BLaER1 (cell line): ENCODE measurements around the gene B4GALT3.

Experiments used
- H3K27ac ChIP-seq: shearing (Covaris generic); formaldehyde crosslinking; 2 replicates; pipeline ENCODE4 v1.8.1; 2022
- H3K27me3 ChIP-seq: shearing (Covaris generic); formaldehyde crosslinking; 2 replicates; pipeline ENCODE4 v1.8.1; 2022
- H3K36me3 ChIP-seq: shearing (Covaris generic); formaldehyde crosslinking; 2 replicates; pipeline ENCODE4 v1.8.1; 2022
- H3K4me1 ChIP-seq: shearing (Covaris generic); formaldehyde crosslinking; 2 replicates; pipeline ENCODE4 v1.8.1; 2022
- H3K4me2 ChIP-seq: shearing (Covaris generic); formaldehyde crosslinking; 2 replicates; pipeline ENCODE4 v1.8.1; 2022
- H3K4me3 ChIP-seq: shearing (Covaris generic); formaldehyde crosslinking; 2 replicates; pipeline ENCODE4 v1.8.1; 2022
- H3K9ac ChIP-seq: shearing (Covaris generic); formaldehyde crosslinking; 2 replicates; pipeline ENCODE4 v1.8.1; 2022
- H3K9me3 ChIP-seq: shearing (Covaris generic); formaldehyde crosslinking; 2 replicates; pipeline ENCODE4 v1.8.1; 2022
- H4K20me1 ChIP-seq: shearing (Covaris generic); formaldehyde crosslinking; 2 replicates; pipeline ENCODE4 v1.8.1; 2022
- Cebpa-rat ChIP-seq: shearing (Covaris generic); IDR thresholded peaks from 2 replicates; pipeline ENCODE4 v1.8.1; 2022

The B4GALT3 gene

DNA sequence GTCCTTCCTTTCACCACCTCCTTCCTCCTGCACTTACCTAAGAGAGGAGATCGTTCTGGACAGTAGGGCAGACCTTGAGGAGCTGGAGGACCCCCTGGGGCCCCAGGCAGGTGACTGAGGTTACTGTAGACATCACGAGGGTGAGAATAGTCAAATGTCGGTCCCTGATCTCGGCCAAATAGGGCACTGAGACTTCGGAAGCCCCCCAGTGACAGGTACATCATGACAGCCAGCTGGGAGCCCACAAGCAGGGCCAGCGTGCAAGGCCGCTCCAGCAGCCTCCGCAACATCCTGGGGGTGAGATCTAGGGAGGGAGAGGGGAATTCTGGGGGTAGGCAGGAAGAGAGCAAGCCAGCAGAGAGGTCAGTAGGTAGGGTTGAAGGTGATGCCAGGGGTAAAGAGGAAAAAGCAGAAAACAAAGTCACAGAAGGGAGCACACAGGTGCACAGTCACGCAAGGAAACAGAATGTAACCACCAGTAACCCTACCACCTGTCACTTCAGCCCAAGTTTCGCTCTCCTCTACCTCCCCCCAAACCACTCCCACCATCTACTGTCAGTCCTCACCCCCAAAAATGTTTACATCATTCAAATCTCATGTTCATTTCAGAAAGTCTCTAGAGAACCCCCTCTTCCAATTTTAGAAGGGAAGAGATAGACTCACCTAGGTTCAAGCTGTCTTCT lies 1.4 kb downstream of the B4GALT3 start:
- Histone ChIP-seq H3K9ac (peak overlapping the region; percentile 88), H3K27me3 (no peaks in the 10 kb centered on the region), H3K4me2 (peak overlapping the region; percentile 98), H3K9me3 (no peaks in the 10 kb centered on the region), H3K4me1 (peaks cover 48% of the 10 kb centered on the region), H3K4me3 (peak overlapping the region; percentile 82), H4K20me1 (peaks cover 18% of the 10 kb centered on the region; the same call in 1 of the 2 replicates), H3K36me3 (peaks cover 53% of the 10 kb centered on the region), H3K27ac (no peak overlapping the region)
- no peak for TF ChIP-seq Cebpa-rat

DNA sequence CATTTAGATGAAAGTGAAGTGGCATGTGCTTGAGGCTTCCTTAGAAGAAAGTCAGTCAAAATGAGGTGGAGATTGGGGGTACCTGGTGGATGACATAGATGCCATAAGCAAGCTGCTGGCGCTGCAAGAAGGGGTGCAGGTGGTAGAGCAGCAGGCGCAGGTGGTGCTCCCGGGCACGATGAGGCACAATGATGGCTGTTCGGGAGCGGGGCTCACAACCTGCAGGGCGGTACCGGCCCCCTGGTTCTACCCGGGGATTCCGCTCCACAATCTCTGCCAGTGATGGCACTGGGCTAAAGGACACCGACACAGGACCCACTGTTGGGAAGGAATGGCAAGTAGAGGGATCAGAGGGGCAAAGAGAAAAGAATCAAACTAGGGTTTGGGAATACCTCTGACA lies 2.4 kb downstream of the B4GALT3 start:
- TF ChIP-seq Cebpa-rat, result no peak
- Histone ChIP-seq H3K9ac (0 out of 2 replicates have a peak overlapping the region, but pooled peaks have one; percentile 88), H3K27me3 (no peaks in the 10 kb centered on the region), H4K20me1 (peaks cover 18% of the 10 kb centered on the region; the same call in 1 of the 2 replicates), H3K9me3 (no peaks in the 10 kb centered on the region), H3K27ac (no peak overlapping the region), H3K4me1 (peaks cover 40% of the 10 kb centered on the region), H3K4me3 (no peak overlapping the region), H3K36me3 (peaks cover 62% of the 10 kb centered on the region), H3K4me2 (no peak overlapping the region)

DNA sequence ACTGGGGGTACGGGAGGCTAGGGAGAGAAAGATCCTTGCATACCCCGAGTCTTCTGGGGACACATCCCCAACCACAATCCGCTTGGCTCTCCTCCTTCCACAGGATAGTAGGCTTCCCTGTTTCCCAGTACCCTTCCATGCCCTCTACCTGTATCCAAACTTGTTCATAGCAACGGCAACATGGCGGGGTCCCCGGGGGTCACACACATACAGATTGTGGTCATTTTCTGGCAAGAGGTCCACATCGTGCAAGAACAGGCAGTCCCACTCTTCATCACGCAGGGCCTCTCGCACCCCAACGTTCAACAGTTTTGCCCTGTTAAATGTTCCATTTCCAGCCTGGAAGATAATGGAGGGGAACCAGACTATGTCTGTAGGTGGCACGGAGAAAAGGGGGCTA lies 3.6 kb downstream of the B4GALT3 start:
- no peak overlapping the region for H3K27ac ChIP-seq
- H3K4me1 ChIP-seq, result peaks cover 29% of the 10 kb centered on the region
- H3K36me3 ChIP-seq, result peaks cover 74% of the 10 kb centered on the region
- H3K27me3 ChIP-seq, result no peaks in the 10 kb centered on the region
- H3K9me3 ChIP-seq, result no peaks in the 10 kb centered on the region
- H4K20me1 ChIP-seq, result peaks cover 18% of the 10 kb centered on the region; the same call in 1 of the 2 replicates
- H3K9ac ChIP-seq, result no peak overlapping the region
- no peak overlapping the region for H3K4me2 ChIP-seq
- TF ChIP-seq Cebpa-rat, result no peak
- H3K4me3 ChIP-seq, result no peak overlapping the region

DNA sequence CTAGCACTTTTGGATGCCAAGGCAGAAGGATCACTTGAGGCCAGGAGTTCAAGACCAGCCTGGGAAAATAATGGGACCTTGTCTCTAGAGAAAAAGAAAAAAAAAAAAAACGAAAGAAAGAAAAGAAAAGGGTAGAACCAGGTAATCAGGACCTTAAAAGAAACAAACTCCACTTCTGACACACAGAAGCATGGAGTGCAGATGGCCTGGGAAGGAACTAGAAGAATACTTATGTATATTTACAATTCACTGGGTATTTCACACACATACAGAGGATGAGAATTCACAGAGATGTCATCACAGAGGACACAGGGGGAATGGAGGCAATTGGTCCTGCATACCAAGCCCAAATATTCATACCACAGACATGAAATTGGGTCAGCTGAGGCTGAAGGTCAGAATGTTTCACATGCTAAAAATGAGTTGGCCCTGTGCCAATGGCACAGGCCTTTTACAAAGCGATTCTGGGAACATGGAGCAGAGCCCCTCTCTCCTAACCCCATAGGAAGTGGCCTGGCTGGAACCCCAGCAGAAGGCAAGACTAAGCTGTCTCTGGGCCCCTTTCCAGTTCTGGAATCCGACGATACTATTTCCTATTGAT lies 4.4 kb downstream of the B4GALT3 start:
- peaks cover 74% of the 10 kb centered on the region for H3K36me3 ChIP-seq
- H3K4me2 ChIP-seq, result no peak overlapping the region
- no peak overlapping the region for H3K9ac ChIP-seq
- H4K20me1 ChIP-seq, result peaks cover 18% of the 10 kb centered on the region; the same call in 1 of the 2 replicates
- H3K9me3 ChIP-seq, result no peaks in the 10 kb centered on the region
- H3K4me1 ChIP-seq, result peaks cover 23% of the 10 kb centered on the region
- no peaks in the 10 kb centered on the region for H3K27me3 ChIP-seq
- no peak for TF ChIP-seq Cebpa-rat
- H3K27ac ChIP-seq, result no peak overlapping the region
- no peak overlapping the region for H3K4me3 ChIP-seq

DNA sequence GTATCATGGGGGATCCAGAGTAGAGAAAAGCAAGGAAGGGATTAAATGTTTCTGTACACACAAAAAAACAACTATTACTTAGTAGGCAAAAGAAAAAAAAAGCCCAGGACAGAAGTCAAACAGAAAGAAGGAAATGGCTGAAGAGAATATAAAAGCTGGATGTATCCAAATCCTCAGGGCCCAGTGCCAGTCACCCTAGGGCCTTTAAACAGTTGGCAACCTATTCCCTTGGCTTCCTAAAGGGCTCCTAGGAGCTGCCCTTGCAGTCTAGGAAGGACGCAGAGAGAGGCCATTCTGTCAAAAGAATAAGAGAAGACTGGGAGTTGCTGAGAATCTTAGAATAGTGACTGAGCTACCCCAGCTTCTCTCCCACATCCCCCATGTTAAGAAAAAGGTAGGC lies 5.0 kb downstream of the B4GALT3 start:
- Histone ChIP-seq H3K4me1 (peaks cover 24% of the 10 kb centered on the region), H3K36me3 (peaks cover 74% of the 10 kb centered on the region), H4K20me1 (peaks cover 18% of the 10 kb centered on the region; the same call in 1 of the 2 replicates), H3K9me3 (no peaks in the 10 kb centered on the region), H3K4me2 (no peak overlapping the region), H3K4me3 (no peak overlapping the region), H3K27me3 (no peaks in the 10 kb centered on the region), H3K27ac (no peak overlapping the region), H3K9ac (no peak overlapping the region)
- TF ChIP-seq Cebpa-rat, result no peak

DNA sequence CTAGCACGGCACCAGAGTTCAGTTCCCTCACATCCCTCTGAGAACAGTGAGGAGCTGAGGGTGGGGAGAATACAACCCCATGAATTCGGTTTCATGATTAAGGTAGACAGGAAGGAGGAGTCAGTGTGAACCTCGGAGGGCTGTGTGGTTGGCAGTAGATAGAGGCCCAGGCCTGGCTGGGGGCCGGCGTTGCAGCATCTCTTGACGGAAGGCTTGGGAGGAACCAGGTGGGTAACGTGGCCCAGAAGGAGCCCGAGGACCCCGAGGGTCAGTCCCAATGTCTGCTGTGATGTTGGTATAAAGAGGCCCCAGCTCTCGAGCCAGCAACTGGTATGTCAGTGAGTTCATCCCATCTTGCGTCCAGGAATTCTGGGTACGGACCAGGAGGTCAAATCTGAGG lies 5.6 kb downstream of the B4GALT3 start:
- Histone ChIP-seq H3K27ac (no peak overlapping the region), H3K9me3 (no peaks in the 10 kb centered on the region), H3K36me3 (peaks cover 74% of the 10 kb centered on the region), H3K27me3 (no peaks in the 10 kb centered on the region), H3K9ac (no peak overlapping the region), H3K4me2 (no peak overlapping the region), H4K20me1 (peaks cover 16% of the 10 kb centered on the region; the same call in 1 of the 2 replicates), H3K4me1 (peaks cover 28% of the 10 kb centered on the region), H3K4me3 (no peak overlapping the region)
- no peak for TF ChIP-seq Cebpa-rat

DNA sequence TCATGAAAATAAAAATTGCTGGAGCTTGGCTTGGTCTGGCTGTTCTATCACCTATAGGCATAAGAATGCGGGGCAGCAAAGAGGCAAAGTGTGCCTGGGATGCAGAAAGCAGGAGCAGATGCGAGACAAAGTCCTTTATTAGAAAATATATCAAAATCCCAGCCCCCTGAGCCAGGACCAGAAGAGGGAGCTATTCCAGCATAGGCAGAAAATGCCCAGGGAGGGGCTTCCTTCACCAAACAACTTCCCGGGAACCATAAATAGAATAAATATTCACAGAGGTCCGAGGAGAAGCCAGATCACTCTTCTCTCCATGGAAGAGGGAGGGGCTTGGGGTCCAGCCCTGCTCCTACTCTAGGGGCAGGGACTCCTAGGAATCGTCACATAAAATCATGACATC lies 6.1 kb downstream of the B4GALT3 start:
- H3K27ac ChIP-seq, result no peak overlapping the region
- no peak for TF ChIP-seq Cebpa-rat
- no peak overlapping the region for H3K9ac ChIP-seq
- no peak overlapping the region for H3K4me2 ChIP-seq
- no peaks in the 10 kb centered on the region for H3K9me3 ChIP-seq
- H3K36me3 ChIP-seq, result peaks cover 74% of the 10 kb centered on the region
- H4K20me1 ChIP-seq, result peaks cover 11% of the 10 kb centered on the region; the same call in 1 of the 2 replicates
- H3K4me3 ChIP-seq, result no peak overlapping the region
- no peaks in the 10 kb centered on the region for H3K27me3 ChIP-seq
- H3K4me1 ChIP-seq, result peaks cover 23% of the 10 kb centered on the region

DNA sequence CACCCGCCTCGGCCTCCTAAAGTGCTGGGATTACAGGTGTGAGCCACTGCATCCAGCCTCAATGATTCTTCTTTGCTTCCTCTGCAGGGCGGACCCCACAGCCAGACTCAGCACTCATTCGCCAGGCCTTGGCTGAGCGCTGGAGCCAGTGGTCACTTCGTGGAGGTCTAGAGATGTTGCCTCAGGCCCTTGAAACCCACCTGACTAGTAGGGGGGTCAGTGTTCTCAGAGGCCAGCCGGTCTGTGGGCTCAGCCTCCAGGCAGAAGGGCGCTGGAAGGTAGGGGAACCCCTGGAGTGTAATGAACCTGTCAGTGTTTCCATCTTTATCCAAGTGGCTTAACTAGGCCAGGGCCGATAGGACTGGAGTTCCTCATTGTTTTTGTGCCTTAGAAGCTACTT lies 8.4 kb downstream of the B4GALT3 start:
- Histone ChIP-seq H3K36me3 (peaks cover 63% of the 10 kb centered on the region), H3K4me2 (no peak overlapping the region), H3K9ac (no peak overlapping the region), H3K4me1 (peaks cover 23% of the 10 kb centered on the region), H3K27ac (no peak overlapping the region), H3K4me3 (no peak overlapping the region), H3K9me3 (no peaks in the 10 kb centered on the region), H3K27me3 (no peaks in the 10 kb centered on the region), H4K20me1 (no peaks in the 10 kb centered on the region)
- TF ChIP-seq Cebpa-rat, result no peak

DNA sequence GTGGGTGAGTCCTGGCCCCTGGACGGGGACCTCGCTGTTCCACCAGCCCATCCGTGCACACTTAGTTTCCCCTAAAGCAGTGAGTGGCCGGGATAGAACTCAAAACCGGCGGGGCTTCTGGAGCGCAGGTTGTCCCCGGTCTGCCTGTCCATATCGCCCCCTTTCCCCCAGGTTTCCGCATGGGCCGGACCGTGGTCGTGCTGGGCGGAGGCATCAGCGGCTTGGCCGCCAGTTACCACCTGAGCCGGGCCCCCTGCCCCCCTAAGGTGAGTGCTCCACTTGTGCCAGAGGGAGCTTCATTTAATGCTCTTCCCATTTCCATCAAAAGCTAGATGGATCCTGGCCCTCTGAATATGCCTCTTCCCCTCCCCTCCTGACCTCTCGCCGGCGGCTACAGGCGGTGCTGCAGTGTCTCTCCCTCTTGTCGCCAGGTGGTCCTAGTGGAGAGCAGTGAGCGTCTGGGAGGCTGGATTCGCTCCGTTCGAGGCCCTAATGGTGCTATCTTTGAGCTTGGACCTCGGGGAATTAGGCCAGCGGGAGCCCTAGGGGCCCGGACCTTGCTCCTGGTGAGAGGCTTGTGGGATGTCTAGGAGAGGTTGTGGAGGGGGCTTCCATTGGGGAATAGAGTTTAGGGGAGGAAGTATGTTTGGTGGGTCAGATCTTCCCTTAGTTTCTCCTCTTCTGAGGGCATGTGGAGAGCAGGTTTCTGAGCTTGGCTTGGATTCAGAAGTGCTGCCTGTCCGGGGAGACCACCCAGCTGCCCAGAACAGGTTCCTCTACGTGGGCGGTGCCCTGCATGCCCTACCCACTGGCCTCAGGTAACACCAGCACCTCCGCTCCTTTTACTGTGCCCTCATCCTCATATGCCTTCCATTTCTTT lies 10.4 kb downstream of the B4GALT3 start:
- Histone ChIP-seq H3K36me3 (peaks cover 63% of the 10 kb centered on the region), H3K9me3 (no peaks in the 10 kb centered on the region), H3K4me2 (peak overlapping the region; percentile 99), H3K27me3 (no peaks in the 10 kb centered on the region), H3K9ac (peak overlapping the region; percentile 79), H3K27ac (peak overlapping the region; percentile 59), H4K20me1 (no peaks in the 10 kb centered on the region), H3K4me1 (peaks cover 23% of the 10 kb centered on the region), H3K4me3 (peak overlapping the region; percentile 75)
- TF ChIP-seq Cebpa-rat, result no peak
